Dermis microvascular lymphatic vessel endothelial cell (primary cell): ENCODE results near the gene THSD7A. TPM values are rescaled to one million over a fixed set of nuclear protein-coding genes. Genes with fewer than 3 reads are reported as not detected.

ENCODE experiments used
- DNase-seq, 2 donors: peaks; one replicate each; pipeline versions ENCODE4 v3.0.0 to v3.0.0-alpha.2; 2010; ENCODE audit warnings: low read depth in 2 of 2
- total RNA-seq: library from RNA; depleted of rRNA; stranded (reverse); fragments of >200 nt; gene quantifications from 2 replicates; pipeline ENCODE4 v1.2.1, GENCODE V29; 2014

Gene THSD7A
- total RNA-seq, 1 donor from 2014 or later = 15.8 TPM

- DNase-seq = peak in 1 of 2 donors; percentile 45
Observed at GRCh38 chr7:11638011-11638774, 193.8 kb downstream of the THSD7A start.

- no peak for DNase-seq
Observed at GRCh38 chr7:11636274-11636673, 195.7 kb downstream of the THSD7A start.

GRCh38 chr7:11633310-11633709 is 198.7 kb downstream of the THSD7A start:
- DNase-seq = no peak

GRCh38 chr7:11630355-11630754 is 201.6 kb downstream of the THSD7A start:
- DNase-seq = no peak

GRCh38 chr7:11625669-11626068 is 206.3 kb downstream of the THSD7A start:
- peak in 1 of 2 donors; percentile 94 for DNase-seq

- peak in 1 of 2 donors; percentile 13 for DNase-seq
Observed at GRCh38 chr7:11623093-11623678, 208.8 kb downstream of the THSD7A start.

GRCh38 chr7:11620406-11621253 is 211.4 kb downstream of the THSD7A start:
- no peak for DNase-seq

GRCh38 chr7:11616466-11616865 is 215.5 kb downstream of the THSD7A start:
- peak in 1 of 2 donors; percentile 60 for DNase-seq

- DNase-seq = no peak
Observed at GRCh38 chr7:11615174-11615573, 216.8 kb downstream of the THSD7A start.

GRCh38 chr7:11613292-11613930 is 218.6 kb downstream of the THSD7A start:
- DNase-seq = no peak

- no peak for DNase-seq
Observed at GRCh38 chr7:11612737-11613136, 219.3 kb downstream of the THSD7A start.

GRCh38 chr7:11609096-11609670 is 222.8 kb downstream of the THSD7A start:
- no peak for DNase-seq

GRCh38 chr7:11607686-11608085 is 224.3 kb downstream of the THSD7A start:
- DNase-seq = peak; percentile 91 to 92

GRCh38 chr7:11605749-11606148 is 226.2 kb downstream of the THSD7A start:
- peak; percentile 86 to 92 for DNase-seq

- DNase-seq = no peak
Observed at GRCh38 chr7:11604505-11604904, 227.5 kb downstream of the THSD7A start.

- no peak for DNase-seq
Observed at GRCh38 chr7:11601761-11602160, 230.2 kb downstream of the THSD7A start.

- DNase-seq = no peak
Observed at GRCh38 chr7:11593322-11593721, 238.7 kb downstream of the THSD7A start.

GRCh38 chr7:11592699-11593098 is 239.3 kb downstream of the THSD7A start:
- DNase-seq = peak; percentile 16 to 77

GRCh38 chr7:11591943-11592342 is 240.1 kb downstream of the THSD7A start:
- DNase-seq = peak in 1 of 2 donors; percentile 78

- peak in 1 of 2 donors; percentile 36 for DNase-seq
Observed at GRCh38 chr7:11591055-11591633, 240.9 kb downstream of the THSD7A start.

GRCh38 chr7:11589251-11589650 is 242.7 kb downstream of the THSD7A start:
- DNase-seq = no peak
